HG02852 (cell line): ENCODE results near the gene UBL3.

Experiments
- ATAC-seq: cut with Tn5 transposase; IDR thresholded peaks from one replicate; pipeline ENCODE4 v1.9.1; 2021; ENCODE audit warnings: mild to moderate bottlenecking, moderate library complexity; ENCODE audit not compliant: unreplicated experiment

The UBL3 gene

GRCh38 chr13:29815336-29815735, 35.1 kb downstream of the UBL3 start:
- ATAC-seq = no peak

- ATAC-seq = no peak
These were observed 39.5 kb downstream of the UBL3 start for GRCh38 chr13:29810898-29811297.

- ATAC-seq = peak; percentile 67
These were observed 40.2 kb downstream of the UBL3 start for GRCh38 chr13:29810145-29810742.

- no peak for ATAC-seq
These were observed 42.2 kb downstream of the UBL3 start for GRCh38 chr13:29808264-29808663.

GRCh38 chr13:29805994-29806979, 44.1 kb downstream of the UBL3 start:
- ATAC-seq = no peak

GRCh38 chr13:29803221-29803620, 47.2 kb downstream of the UBL3 start:
- ATAC-seq = no peak

- ATAC-seq = no peak
These were observed 47.8 kb downstream of the UBL3 start for GRCh38 chr13:29802621-29803020.

GRCh38 chr13:29801737-29802305, 48.6 kb downstream of the UBL3 start:
- no peak for ATAC-seq

- no peak for ATAC-seq
These were observed 49.3 kb downstream of the UBL3 start for GRCh38 chr13:29801102-29801501.

- no peak for ATAC-seq
These were observed 49.7 kb downstream of the UBL3 start for GRCh38 chr13:29800687-29801086.

- no peak for ATAC-seq
These were observed 51.4 kb downstream of the UBL3 start for GRCh38 chr13:29799041-29799440.

GRCh38 chr13:29791997-29792780, 58.2 kb downstream of the UBL3 start:
- no peak for ATAC-seq

GRCh38 chr13:29791508-29791907, 58.9 kb downstream of the UBL3 start:
- no peak for ATAC-seq

GRCh38 chr13:29786698-29787097, 63.7 kb downstream of the UBL3 start:
- no peak for ATAC-seq

GRCh38 chr13:29785978-29786377, 64.4 kb downstream of the UBL3 start:
- no peak for ATAC-seq

GRCh38 chr13:29782798-29783197, 67.6 kb downstream of the UBL3 start:
- peak; percentile 57 for ATAC-seq

- ATAC-seq = no peak
These were observed 75.6 kb downstream of the UBL3 start for GRCh38 chr13:29774830-29775229.

- no peak for ATAC-seq
These were observed 79.2 kb downstream of the UBL3 start for GRCh38 chr13:29771247-29771646.

- ATAC-seq = no peak
These were observed 83.4 kb downstream of the UBL3 start for GRCh38 chr13:29767006-29767405.

GRCh38 chr13:29763436-29764180, 86.8 kb downstream of the UBL3 start:
- ATAC-seq = no peak
